Measurements from ENCODE around the gene ZNF785. TPM values are rescaled to one million over a fixed set of nuclear protein-coding genes. Genes with fewer than 3 reads are reported as not detected.

Gene ZNF785
- total and polyA plus RNA-seq, 2 of the 13 experiments (the other 11 are each of a cell fraction or from before 2014, with no cell fraction given), result 0.01 TPM; not detected in 1

DNA sequence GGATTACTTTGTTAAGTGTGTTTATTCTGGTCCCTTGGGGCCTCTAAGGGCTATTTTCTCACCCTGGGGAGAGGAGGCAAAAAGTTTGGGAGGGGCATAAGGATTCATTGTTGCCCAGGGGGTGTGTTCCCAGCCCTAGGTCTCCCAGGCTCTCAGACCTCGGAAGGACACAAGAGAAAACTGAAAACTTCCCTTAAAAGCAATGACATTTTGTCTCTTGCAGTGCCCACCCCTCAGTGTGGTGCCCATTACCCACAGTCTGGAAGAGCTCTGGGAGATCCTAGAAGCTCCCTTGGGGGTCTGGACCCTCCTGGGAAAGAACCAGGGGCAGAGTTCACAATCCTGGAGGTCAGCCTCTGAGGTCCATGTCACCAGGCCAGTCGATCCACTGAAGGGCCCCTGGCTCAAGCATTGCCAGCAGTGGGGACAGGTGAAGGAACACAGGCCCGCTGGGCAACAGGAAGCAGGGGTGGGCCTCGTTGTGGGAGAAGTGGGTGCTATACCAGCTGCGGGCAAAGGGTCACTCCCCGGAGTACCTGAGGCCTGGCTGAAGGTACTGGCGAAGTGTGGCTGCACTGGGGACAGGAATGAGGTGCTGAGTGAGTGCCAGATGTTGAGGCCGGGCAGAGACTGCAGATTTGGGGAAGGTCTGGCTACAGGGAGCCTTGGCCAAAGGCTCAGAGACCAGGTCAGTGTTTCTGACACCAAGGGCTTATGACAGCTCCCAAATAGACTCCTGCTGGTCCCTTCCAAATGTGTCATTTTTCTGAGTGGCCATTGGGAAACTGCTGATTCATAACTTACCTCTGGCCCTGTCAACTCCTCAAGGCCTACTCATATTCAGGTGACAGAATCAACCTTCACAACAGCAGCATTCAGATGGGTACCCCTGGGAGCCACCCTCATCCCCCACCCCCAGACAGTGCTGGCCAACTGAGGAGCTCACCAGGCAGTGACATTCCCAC is 46.2 kb downstream of the ZNF785 start (continued):
- TF ChIP-seq ZNF83 (CRISPR knock-in tag; IDR thresholded peaks at IDR 0.05; ENCODE audit: borderline replicate concordance) (no peak), NFIB (CRISPR knock-in tag; IDR thresholded peaks at IDR 0.05; ENCODE audit: borderline replicate concordance) (no peak), ZNF337 (CRISPR knock-in tag; IDR thresholded peaks at IDR 0.05; ENCODE audit: borderline replicate concordance, low read depth) (no peak), ZNF761 (CRISPR knock-in tag; conservative IDR thresholded peaks at IDR 0.05) (no peak), ZNF317 (CRISPR knock-in tag; IDR thresholded peaks at IDR 0.05) (no peak), ZNF124 (CRISPR knock-in tag; IDR thresholded peaks at IDR 0.05) (no peak), ZNF30 (CRISPR knock-in tag; IDR thresholded peaks at IDR 0.05) (no peak), FOXC1 (CRISPR knock-in tag; IDR thresholded peaks at IDR 0.05; ENCODE audit: borderline replicate concordance) (no peak), HOXA3 (CRISPR knock-in tag; IDR thresholded peaks at IDR 0.05) (0 out of 2 replicates have a peak, but pooled peaks have one; percentile 28), MIER3 (CRISPR knock-in tag; IDR thresholded peaks at IDR 0.05; ENCODE audit: borderline replicate concordance) (no peak; the same call in 1 of the 2 replicates), HNF1B (CRISPR knock-in tag; IDR thresholded peaks at IDR 0.05) (peak; percentile 58; the same call in 1 of the 2 replicates), MIER2 (CRISPR knock-in tag; IDR thresholded peaks at IDR 0.05) (no peak), ZSCAN31 (CRISPR knock-in tag; IDR thresholded peaks at IDR 0.05; ENCODE audit: low read depth) (0 out of 2 replicates have a peak, but pooled peaks have one; percentile 68), ATF5 (CRISPR knock-in tag; IDR thresholded peaks at IDR 0.05; ENCODE audit: low read depth) (no peak), SPEN (CRISPR knock-in tag; IDR thresholded peaks at IDR 0.05; ENCODE audit: low read depth) (peak; percentile 55; the same call in 1 of the 2 replicates)
- TF ChIP-seq, protein P1, sequence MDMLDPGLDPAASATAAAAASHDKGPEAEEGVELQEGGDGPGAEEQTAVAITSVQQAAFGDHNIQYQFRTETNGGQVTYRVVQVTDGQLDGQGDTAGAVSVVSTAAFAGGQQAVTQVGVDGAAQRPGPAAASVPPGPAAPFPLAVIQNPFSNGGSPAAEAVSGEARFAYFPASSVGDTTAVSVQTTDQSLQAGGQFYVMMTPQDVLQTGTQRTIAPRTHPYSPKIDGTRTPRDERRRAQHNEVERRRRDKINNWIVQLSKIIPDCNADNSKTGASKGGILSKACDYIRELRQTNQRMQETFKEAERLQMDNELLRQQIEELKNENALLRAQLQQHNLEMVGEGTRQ (IDR thresholded peaks at IDR 0.05; ENCODE audit: low read depth, low read length), result no peak
- TF ChIP-seq, protein P1 (CRISPR knock-in tag; IDR thresholded peaks at IDR 0.05; ENCODE audit: borderline replicate concordance), result 0 out of 2 replicates have a peak, but pooled peaks have one; percentile 39
